GM12864 (cell line): ENCODE measurements around the gene SEC16A.

Source experiments
- DNase-seq: peaks from one replicate; pipeline ENCODE4 v3.0.0-alpha.2; 2011; ENCODE audit warnings: low read depth
- H3K4me3 ChIP-seq: 2 replicates; pipeline ENCODE4 v1.5.1; 2011; ENCODE audit warnings: mild to moderate bottlenecking, low read depth, low read length, control low read depth
- CTCF ChIP-seq: IDR thresholded peaks from 2 replicates; pipeline ENCODE4 v1.5.1; 2011; ENCODE audit warnings: low read depth, mild to moderate bottlenecking, moderate library complexity, low read length, control low read depth, inconsistent platforms; ENCODE audit errors: missing control alignments

Gene SEC16A

GRCh38 chr9:136423432-136424146 lies 59.3 kb downstream of the SEC16A start:
- no peak for DNase-seq
- TF ChIP-seq CTCF = no peak
- H3K4me3 ChIP-seq = no peak overlapping the region

DNA sequence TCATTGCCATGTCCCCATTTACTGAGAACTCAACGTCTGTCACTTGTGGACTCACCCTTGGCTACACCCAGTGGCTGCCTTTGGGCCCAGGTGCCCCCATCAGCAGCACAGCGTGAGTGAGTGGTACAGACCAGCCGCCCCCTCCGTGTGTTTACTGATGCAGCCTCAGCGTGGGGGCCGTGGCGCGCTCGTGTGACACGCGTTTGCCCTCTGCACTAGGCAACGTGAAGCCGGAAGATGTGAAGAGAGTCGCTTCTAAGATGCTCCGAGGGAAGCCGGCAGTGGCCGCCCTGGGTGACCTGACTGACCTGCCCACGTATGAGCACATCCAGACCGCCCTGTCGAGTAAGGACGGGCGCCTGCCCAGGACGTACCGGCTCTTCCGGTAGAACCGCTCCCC lies 60.0 kb downstream of the SEC16A start:
- no peak overlapping the region for H3K4me3 ChIP-seq

GRCh38 chr9:136421791-136422190 lies 61.0 kb downstream of the SEC16A start:
- no peak overlapping the region for H3K4me3 ChIP-seq
- no peak for DNase-seq
- no peak for TF ChIP-seq CTCF

More for the DNA sequence above, 60.0 kb downstream of the SEC16A start:
- no peak for TF ChIP-seq CTCF
- DNase-seq = no peak

GRCh38 chr9:136419092-136419420 lies 63.8 kb downstream of the SEC16A start:
- H3K4me3 ChIP-seq = no peak overlapping the region
- no peak for TF ChIP-seq CTCF
- DNase-seq = no peak

DNA sequence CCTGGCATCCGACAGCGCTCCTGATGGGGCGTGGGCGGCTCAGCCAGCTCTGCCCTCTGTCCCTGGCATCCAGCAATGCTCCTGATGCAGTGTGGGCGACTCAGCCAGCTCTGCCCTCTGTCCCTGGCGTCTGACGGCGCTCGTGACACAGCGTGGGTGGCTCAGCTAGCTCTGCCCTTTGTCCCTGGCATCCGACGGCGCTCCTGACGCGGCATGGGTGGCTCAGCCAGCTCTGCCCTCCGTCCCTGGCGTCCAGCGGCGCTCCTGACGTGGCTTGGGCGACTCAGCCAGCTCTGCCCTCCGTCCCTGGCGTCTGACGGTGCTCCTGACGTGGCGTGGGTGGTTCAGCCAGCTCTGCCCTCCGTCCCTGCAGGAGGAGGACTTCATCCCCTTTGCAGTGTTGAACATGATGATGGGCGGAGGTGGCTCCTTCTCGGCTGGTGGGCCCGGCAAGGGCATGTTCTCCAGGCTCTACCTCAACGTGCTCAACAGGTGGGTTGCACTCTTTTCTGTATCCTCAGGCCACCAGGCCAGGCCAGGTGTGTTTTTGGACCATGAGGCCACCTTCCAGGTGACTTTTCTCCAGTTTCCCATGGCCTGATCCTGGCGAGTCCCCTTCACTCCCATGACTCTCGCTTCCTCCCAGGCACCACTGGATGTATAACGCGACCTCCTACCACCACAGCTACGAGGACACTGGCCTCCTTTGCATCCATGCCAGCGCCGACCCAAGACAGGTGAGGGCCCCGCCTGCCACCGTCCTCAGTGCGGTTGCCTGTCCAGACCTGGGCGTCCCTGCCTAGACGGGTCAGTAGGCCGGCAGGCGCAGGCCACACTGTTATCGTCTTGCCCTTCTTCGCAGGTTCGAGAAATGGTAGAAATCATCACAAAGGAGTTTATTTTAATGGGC lies 64.4 kb downstream of the SEC16A start:
- TF ChIP-seq CTCF = no peak
- no peak overlapping the region for H3K4me3 ChIP-seq

DNA sequence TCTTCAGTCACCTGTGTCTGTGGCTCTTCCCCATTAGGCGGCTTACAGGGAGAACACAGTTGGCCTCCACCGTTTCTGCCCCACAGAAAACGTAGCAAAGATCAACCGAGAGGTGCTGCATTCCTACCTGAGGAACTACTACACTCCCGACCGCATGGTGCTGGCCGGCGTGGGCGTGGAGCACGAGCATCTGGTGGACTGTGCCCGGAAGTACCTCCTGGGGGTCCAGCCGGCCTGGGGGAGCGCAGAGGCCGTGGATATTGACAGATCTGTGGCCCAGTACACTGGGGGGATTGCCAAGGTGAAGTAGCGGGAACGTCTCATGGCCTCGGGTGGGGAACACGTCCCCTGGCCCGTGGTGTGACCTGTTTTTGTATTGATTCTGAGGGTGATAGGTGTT lies 65.9 kb downstream of the SEC16A start:
- no peak for TF ChIP-seq CTCF
- H3K4me3 ChIP-seq = no peak overlapping the region
- no peak for DNase-seq

More for the DNA sequence above, 64.4 kb downstream of the SEC16A start:
- no peak for DNase-seq

DNA sequence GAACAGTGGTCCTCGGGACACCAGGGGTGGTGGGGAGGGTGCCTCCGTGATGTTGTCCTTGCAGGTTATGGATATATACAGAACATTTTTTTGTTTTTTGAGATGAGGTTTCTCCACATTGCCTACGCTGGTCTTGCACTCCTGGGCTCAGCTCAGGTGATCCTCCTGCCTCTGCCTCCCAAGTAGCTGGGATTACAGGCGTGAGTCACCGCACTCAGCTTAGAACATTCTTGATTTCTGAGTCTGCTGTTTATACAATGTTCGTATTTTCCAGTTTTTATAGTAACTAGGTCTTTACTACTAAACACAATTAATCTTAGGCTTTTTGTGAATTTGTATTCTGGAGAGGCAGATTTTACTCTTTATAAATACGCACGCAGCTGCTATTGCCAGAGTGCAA lies 66.4 kb downstream of the SEC16A start:
- H3K4me3 ChIP-seq = no peak overlapping the region
- no peak for TF ChIP-seq CTCF
- no peak for DNase-seq
